Measurements from ENCODE around the gene COL6A2. TPM values are rescaled to one million over a fixed set of nuclear protein-coding genes. Genes with fewer than 3 reads are reported as not detected.
"Not testable (repeated sequence)": the region's sequence is repeated elsewhere in the genome, so short reads cannot be mapped to it uniquely, and the experiment has no call there.

Gene COL6A2
- total RNA-seq, 2 experiments from 2014 or later, result 6.7 to 8.4 TPM

DNA sequence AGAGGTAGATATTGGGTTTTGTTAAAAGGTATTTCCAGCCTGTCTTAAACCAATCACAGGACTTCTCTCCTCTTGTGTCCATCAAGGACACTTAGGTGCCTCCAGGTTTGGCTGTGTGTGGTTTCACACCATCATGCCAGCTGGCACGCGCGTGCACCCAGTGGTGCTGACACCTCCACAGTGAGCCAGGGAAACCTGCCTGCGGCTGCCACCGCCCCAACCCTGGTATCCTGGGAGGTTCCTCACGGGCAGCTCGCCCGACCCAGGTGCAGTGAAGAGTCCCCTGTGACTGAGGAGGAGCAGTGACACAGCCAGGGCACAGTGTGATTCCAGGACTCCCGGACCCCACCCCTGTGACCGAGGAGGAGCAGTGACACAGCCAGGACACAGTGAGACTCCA lies 13.2 kb upstream of the COL6A2 start:
- intact Hi-C loops (cut with micrococcal nuclease), result no loop called here
- CTCF ChIA-PET, result no interaction called here
- peaks cover 16% of the 10 kb centered on the region for H3K9me3 Mint-ChIP-seq
- no peak for DNase-seq
- H3K4me3 Mint-ChIP-seq, result no peak overlapping the region
- H3K36me3 Mint-ChIP-seq (ENCODE audit: low read depth), result no peaks in the 10 kb centered on the region
- no peaks in the 10 kb centered on the region for H3K27me3 Mint-ChIP-seq (ENCODE audit: low read depth)
- H3K27ac Mint-ChIP-seq, result no peak overlapping the region
- H3K4me1 Mint-ChIP-seq (ENCODE audit: low read depth), result no peaks in the 10 kb centered on the region

DNA sequence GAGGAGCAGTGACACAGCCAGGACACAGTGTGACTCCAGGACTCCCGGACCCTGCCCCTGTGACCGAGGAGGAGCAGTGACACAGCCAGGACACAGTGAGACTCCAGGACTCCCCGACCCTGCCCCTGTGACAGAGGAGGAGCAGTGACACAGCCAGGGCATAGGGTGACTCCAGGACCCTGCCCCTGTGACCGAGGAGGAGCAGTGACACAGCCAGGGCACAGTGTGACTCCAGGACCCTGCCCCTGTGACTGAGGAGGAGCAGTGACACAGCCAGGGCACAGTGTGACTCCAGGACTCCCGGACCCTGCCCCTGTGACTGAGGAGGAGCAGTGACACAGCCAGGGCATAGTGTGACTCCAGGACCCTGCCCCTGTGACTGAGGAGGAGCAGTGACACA lies 12.7 kb upstream of the COL6A2 start:
- intact Hi-C loops (cut with micrococcal nuclease); H3K4me3 Mint-ChIP-seq; H3K4me1 Mint-ChIP-seq (ENCODE audit: low read depth); H3K36me3 Mint-ChIP-seq (ENCODE audit: low read depth); H3K27me3 Mint-ChIP-seq (ENCODE audit: low read depth); H3K27ac Mint-ChIP-seq; DNase-seq; CTCF ChIA-PET: not testable (repeated sequence)
- H3K9me3 Mint-ChIP-seq, result peaks cover 16% of the 10 kb centered on the region

DNA sequence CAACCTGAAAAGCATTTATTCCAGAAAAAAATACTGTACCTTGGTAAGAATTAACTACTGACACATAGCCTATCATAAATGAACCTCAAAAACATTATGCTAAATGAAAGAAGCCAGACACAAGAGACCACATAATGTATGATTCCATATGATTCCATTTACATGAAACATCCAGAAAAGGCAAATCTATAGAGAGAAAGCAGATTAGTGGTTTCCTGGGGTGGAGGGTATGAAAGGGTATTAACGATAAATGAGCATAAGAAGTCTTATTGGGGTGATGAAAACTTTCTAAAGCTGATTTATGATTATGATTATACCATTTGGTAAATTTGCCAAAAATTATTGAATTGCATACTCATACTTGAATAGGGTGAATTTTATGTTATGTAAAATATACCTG lies 10.3 kb upstream of the COL6A2 start:
- H3K9me3 Mint-ChIP-seq, result peaks cover 21% of the 10 kb centered on the region
- no peak overlapping the region for H3K27ac Mint-ChIP-seq
- no peak for DNase-seq
- H3K27me3 Mint-ChIP-seq (ENCODE audit: low read depth), result no peaks in the 10 kb centered on the region
- no peaks in the 10 kb centered on the region for H3K36me3 Mint-ChIP-seq (ENCODE audit: low read depth)
- H3K4me1 Mint-ChIP-seq (ENCODE audit: low read depth), result no peaks in the 10 kb centered on the region
- CTCF ChIA-PET, result no interaction called here
- no peak overlapping the region for H3K4me3 Mint-ChIP-seq
- intact Hi-C loops (cut with micrococcal nuclease), result no loop called here

DNA sequence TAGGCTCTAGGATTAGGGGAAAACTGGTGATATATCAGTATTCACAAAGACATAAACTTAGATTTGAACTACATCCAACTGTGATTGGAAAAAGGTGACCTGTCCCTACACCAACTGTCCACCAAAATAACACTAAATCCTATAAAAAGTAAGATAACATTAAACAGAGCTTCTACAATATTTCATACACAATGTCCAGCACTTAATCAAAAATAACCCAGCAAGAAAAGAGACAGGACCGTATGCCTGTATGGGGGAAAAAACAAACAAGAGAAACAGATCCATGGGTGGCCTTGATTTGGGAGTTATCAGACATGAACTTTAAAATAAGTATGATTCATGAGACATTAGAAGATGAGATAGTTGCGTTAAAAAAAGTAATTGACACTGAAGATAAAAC lies 9.7 kb upstream of the COL6A2 start:
- no peaks in the 10 kb centered on the region for H3K36me3 Mint-ChIP-seq (ENCODE audit: low read depth)
- H3K27ac Mint-ChIP-seq, result no peak overlapping the region
- CTCF ChIA-PET, result no interaction called here
- intact Hi-C loops (cut with micrococcal nuclease), result no loop called here
- DNase-seq, result no peak
- H3K27me3 Mint-ChIP-seq (ENCODE audit: low read depth), result no peaks in the 10 kb centered on the region
- no peak overlapping the region for H3K4me3 Mint-ChIP-seq
- peaks cover 21% of the 10 kb centered on the region for H3K9me3 Mint-ChIP-seq
- H3K4me1 Mint-ChIP-seq (ENCODE audit: low read depth), result no peaks in the 10 kb centered on the region

DNA sequence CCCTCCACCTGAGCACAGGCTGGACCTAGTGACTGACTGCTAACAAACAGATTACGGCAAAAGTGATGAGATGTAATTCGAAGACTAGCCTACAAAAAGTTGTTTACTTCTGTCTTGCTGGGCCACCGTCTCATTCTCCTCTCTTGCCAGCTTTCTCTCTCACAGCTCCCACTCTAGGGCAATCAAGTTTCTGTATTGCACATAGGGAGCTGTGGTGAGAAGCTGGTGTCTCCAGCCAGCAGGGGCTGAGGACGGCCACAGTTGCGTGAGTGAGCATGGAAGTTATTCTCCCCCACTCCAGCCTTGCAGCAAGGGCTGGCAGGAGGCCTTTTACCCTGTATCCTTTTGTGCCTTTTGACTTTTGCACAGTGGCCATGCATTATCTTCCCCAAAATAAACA lies 8.6 kb upstream of the COL6A2 start:
- Mint-ChIP-seq H3K4me1 (ENCODE audit: low read depth) (no peaks in the 10 kb centered on the region), H3K27me3 (ENCODE audit: low read depth) (no peaks in the 10 kb centered on the region), H3K4me3 (no peak overlapping the region), H3K36me3 (ENCODE audit: low read depth) (no peaks in the 10 kb centered on the region), H3K9me3 (peaks cover 21% of the 10 kb centered on the region), H3K27ac (no peak overlapping the region)
- no peak for DNase-seq
- intact Hi-C loops (cut with micrococcal nuclease), result no loop called here
- CTCF ChIA-PET, result no interaction called here

DNA sequence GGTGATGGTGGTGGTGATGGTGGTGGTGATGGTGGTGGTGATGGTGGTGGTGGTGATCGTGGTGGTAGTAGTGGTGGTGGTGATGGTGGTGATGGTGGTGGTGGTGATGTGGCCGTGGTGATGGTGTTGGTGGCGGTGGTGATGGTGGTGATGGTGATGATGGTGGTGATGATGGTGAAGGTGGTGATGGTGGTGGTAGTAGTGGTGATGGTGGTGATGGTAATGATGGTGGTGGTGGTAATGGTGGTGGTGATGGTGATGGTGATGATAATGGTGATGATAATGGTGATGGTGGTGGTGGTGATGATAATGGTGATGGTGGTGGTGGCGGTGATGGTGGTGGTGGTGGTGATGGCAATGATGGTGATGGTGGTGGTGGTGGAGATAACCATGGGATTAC lies 6.8 kb upstream of the COL6A2 start:
- H3K4me3 Mint-ChIP-seq, result no peak overlapping the region
- no peak for DNase-seq
- no peak overlapping the region for H3K27ac Mint-ChIP-seq
- peaks cover 21% of the 10 kb centered on the region for H3K9me3 Mint-ChIP-seq
- intact Hi-C loops (cut with micrococcal nuclease), result no loop called here
- no peaks in the 10 kb centered on the region for H3K4me1 Mint-ChIP-seq (ENCODE audit: low read depth)
- no peaks in the 10 kb centered on the region for H3K27me3 Mint-ChIP-seq (ENCODE audit: low read depth)
- CTCF ChIA-PET, result no interaction called here
- no peaks in the 10 kb centered on the region for H3K36me3 Mint-ChIP-seq (ENCODE audit: low read depth)

DNA sequence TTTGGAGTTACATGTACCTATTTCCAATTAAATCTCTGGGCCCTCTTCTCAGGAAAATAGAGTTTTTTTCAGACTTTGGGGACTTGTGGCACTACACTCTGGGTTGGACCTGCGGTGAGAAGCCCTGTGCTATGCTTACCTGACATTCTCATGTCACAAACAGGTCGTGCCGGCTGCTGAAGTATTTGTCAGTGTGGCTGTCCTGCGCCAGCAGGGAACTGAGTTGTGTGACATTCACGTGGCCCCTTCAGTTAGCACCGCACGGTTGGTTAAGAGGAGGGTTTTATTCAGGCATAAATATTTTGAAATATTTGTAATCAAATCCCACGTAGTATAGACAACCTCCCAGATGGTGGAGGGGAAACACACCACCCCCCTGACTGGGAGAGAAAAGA lies 6.3 kb upstream of the COL6A2 start:
- H3K27ac Mint-ChIP-seq, result no peak overlapping the region
- no peak overlapping the region for H3K4me3 Mint-ChIP-seq
- H3K36me3 Mint-ChIP-seq (ENCODE audit: low read depth), result no peaks in the 10 kb centered on the region
- H3K9me3 Mint-ChIP-seq, result peaks cover 20% of the 10 kb centered on the region
- DNase-seq, result no peak
- CTCF ChIA-PET, result no interaction called here
- no peaks in the 10 kb centered on the region for H3K4me1 Mint-ChIP-seq (ENCODE audit: low read depth)
- intact Hi-C loops (cut with micrococcal nuclease), result no loop called here
- no peaks in the 10 kb centered on the region for H3K27me3 Mint-ChIP-seq (ENCODE audit: low read depth)

DNA sequence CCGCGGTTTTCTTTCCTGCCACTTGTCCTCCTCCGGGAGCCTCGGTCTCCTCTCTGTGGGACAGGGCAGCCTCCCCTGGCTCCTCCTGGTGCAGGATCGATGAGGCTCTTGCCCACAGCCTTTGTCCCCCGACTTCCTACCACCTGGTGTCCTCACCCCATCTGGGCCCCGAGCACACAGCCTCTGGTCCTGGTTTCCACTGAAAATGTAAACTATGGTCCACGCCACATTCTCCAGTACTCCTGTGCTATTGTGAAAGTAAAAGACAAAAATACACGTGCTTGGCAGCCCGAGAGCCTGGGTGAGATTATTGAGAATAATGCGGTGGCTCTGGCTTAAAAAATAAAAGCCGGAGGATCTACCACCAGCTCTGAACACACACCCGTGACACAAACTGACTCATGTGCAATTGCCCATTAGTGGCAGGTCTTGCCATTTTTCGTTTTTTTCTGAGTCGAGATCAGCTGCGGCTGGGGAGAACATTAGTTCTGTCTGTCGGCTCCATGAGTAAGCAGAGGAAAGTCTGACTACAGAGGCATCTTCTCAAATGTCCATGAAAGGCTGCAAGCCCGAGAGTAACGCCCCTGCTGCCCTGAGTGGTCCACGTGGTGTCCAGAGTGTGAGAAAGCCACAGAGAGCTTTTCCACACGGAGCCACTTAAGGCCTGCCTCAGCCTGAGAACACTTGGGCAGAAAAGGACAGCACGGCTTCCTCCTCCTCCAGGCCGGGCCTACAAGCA lies 5.7 kb upstream of the COL6A2 start:
- intact Hi-C loops (cut with micrococcal nuclease), result no loop called here
- Mint-ChIP-seq H3K4me3 (no peak overlapping the region), H3K36me3 (ENCODE audit: low read depth) (no peaks in the 10 kb centered on the region), H3K9me3 (peaks cover 15% of the 10 kb centered on the region), H3K27me3 (ENCODE audit: low read depth) (no peaks in the 10 kb centered on the region), H3K4me1 (ENCODE audit: low read depth) (no peaks in the 10 kb centered on the region), H3K27ac (no peak overlapping the region)
- no peak for DNase-seq
- CTCF ChIA-PET, result no interaction called here

DNA sequence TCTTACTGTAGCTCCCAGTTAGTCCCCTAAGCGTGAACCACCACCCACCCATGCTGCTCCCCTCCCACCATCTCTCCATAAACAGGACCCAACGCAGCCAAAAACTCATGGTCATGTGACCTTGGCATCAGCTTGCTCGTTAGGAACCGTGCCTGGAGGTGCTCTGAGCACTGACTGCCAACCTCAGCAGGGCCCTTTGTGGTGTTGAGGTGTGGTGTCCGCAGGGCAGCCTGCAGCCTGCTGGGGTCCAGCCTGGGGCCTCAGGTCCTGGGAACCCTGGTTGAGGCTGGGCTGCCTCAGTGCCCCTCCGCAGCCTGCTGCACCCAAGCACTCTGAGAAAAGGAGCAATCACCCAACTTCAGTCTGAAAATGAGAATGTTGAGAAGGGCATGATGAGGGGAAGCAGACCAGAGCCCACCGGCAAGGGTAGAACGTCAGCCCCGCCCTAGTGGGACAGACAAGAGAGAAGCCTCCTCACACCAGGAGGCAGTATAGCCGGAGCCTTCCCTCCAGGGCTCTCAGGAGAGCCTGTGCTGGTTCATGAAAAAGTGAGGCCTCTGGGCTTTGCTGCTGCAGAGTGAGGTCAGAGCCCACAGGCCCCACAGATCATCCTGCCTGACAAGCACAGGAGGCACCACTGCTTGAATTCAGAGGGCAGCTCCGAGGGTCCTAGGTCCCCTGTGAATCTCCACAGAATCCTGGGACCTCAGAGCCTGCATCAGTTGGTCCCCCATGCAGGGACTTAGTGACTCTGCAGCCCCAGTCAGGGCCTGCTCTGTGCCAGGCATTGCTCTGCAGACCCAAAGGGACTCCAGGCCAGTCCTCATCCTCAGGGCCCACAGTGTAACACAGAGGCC lies 4.9 kb upstream of the COL6A2 start:
- CTCF ChIA-PET, result no interaction called here
- intact Hi-C loops (cut with micrococcal nuclease), result no loop called here
- H3K27ac Mint-ChIP-seq, result no peak overlapping the region
- no peak for DNase-seq
- H3K4me1 Mint-ChIP-seq (ENCODE audit: low read depth), result no peaks in the 10 kb centered on the region
- H3K4me3 Mint-ChIP-seq, result no peak overlapping the region
- H3K36me3 Mint-ChIP-seq (ENCODE audit: low read depth), result no peaks in the 10 kb centered on the region
- peaks cover 12% of the 10 kb centered on the region for H3K9me3 Mint-ChIP-seq
- no peaks in the 10 kb centered on the region for H3K27me3 Mint-ChIP-seq (ENCODE audit: low read depth)

DNA sequence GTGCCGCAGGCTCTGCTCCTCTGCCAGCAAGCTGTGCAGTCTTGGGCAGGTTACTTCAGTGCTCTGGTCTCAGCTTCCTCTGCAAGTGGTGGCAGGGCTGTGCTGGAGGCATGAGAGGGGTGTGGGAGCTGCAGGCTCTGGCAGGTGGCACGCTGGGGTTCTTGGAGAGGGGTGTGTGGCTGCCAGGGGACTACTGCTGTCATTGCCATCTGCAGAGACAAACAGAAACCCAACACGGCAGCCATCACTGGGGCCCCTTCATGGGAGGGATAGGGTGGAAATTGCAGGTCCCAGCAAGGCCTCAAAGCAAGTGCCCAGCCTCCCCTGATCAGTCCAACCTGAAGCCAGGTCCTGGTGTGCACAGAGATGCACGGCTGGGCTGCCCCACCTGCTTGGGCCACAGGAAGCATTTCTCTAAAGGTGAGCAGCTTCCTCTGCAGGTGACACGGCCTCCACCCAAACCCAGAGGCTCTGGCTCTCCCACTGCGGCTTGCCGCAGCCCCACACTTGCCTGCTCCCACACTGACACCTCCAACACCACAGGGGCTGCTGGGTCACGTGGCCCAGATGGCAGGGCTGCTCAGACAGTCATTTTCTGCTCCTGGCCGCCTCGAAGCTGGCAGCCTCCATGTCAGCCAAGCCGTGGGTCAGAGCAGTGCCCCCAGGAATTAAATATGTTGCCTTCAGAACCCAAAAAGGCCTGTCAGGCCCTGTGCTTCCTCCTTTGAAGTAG lies 4.1 kb upstream of the COL6A2 start:
- no peak overlapping the region for H3K4me3 Mint-ChIP-seq

DNA sequence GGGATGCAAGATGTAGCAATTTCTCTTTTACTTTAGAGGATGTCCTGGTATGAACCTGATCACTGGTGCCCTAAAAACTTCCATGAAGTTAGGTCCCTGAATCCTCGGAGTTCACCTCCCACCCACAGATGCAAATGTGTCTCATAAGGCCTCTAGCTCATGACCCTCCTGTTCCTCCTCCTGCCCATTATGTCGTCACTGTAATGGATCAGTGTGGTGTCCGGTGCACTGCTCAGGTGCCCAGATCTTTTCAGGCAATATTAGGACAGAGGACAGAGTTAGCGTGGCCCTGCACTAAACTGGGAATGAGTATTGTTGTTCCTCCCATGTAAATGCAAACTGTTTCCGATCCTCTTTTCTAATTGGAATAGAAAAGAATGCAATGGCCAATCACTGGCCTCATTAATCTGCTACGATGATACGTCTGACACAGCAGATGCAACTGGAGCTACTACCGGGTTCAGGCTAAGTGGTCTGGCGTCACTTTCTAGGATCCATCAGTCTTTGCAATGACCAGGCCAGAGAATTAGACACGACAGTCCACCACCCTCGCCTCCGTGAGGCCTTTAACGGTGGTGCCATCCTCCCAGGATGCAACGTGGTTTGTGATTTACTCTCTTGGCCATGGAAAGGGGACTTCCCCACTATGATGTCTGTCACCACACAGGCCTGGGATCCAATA lies 3.4 kb upstream of the COL6A2 start:
- Mint-ChIP-seq H3K9me3 (peaks cover 5% of the 10 kb centered on the region), H3K27me3 (ENCODE audit: low read depth) (peaks cover 3% of the 10 kb centered on the region), H3K36me3 (ENCODE audit: low read depth) (no peaks in the 10 kb centered on the region), H3K4me3 (no peak overlapping the region), H3K4me1 (ENCODE audit: low read depth) (no peaks in the 10 kb centered on the region), H3K27ac (no peak overlapping the region)
- CTCF ChIA-PET, result no interaction called here
- no peak for DNase-seq
- intact Hi-C loops (cut with micrococcal nuclease), result no loop called here

More for the DNA sequence above, 4.1 kb upstream of the COL6A2 start:
- Mint-ChIP-seq H3K9me3 (peaks cover 5% of the 10 kb centered on the region), H3K27ac (no peak overlapping the region), H3K27me3 (ENCODE audit: low read depth) (no peaks in the 10 kb centered on the region), H3K4me1 (ENCODE audit: low read depth) (no peaks in the 10 kb centered on the region), H3K36me3 (ENCODE audit: low read depth) (no peaks in the 10 kb centered on the region)
- no peak for DNase-seq
- intact Hi-C loops (cut with micrococcal nuclease), result no loop called here
- CTCF ChIA-PET, result no interaction called here

DNA sequence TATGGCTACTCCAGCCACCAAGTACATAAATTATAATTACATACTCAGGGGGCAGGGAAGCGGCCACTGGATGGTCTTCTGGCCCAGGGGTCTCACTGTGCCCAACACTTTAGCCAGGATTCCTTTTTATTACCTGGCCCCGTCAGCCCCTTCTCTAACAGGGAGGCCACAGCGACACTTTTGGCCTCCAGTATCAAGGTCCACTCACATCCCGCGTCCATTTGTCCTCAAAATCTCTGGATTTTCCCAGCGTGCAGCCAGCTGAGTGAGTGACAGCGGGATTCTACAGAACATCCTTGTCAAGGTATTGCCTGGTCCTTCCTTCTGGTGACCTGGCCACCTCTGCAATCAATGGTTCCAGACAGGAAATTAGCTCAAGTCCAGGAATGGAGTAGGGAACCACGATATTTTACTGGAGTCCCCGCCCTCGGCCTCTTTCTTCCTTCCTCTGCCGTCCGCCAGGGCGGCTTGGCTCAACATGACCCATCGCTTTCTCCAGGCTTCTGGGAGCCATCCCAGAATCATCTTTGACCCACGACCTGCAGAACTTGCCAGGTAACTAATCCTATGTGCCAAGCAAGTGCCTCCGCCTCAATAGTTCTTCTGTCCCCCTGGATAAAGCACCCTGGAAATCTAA lies 2.7 kb upstream of the COL6A2 start:
- intact Hi-C loops (cut with micrococcal nuclease), result no loop called here

More for the DNA sequence above, 2.7 kb upstream of the COL6A2 start:
- peaks cover 5% of the 10 kb centered on the region for H3K27me3 Mint-ChIP-seq (ENCODE audit: low read depth)
- H3K9me3 Mint-ChIP-seq, result peaks cover 5% of the 10 kb centered on the region
- no peaks in the 10 kb centered on the region for H3K36me3 Mint-ChIP-seq (ENCODE audit: low read depth)
- H3K4me3 Mint-ChIP-seq, result no peak overlapping the region
- no peak overlapping the region for H3K27ac Mint-ChIP-seq
- no peaks in the 10 kb centered on the region for H3K4me1 Mint-ChIP-seq (ENCODE audit: low read depth)
- CTCF ChIA-PET, result no interaction called here
- DNase-seq, result no peak

Data from activated naive CD4-positive, alpha-beta T cell treated with anti-CD3 and anti-CD28 coated beads for 36 hours (primary cell).